ENCODE data around the gene CACNA1G.

Gene CACNA1G

GRCh38 chr17:50645748-50646682 lies 85.5 kb downstream of the CACNA1G start:
- no peak overlapping the region for H3K4me3 ChIP-seq (ENCODE audit: low read depth in 1 of 2, low read length in 1 of 2)
- TF ChIP-seq, protein P1, sequence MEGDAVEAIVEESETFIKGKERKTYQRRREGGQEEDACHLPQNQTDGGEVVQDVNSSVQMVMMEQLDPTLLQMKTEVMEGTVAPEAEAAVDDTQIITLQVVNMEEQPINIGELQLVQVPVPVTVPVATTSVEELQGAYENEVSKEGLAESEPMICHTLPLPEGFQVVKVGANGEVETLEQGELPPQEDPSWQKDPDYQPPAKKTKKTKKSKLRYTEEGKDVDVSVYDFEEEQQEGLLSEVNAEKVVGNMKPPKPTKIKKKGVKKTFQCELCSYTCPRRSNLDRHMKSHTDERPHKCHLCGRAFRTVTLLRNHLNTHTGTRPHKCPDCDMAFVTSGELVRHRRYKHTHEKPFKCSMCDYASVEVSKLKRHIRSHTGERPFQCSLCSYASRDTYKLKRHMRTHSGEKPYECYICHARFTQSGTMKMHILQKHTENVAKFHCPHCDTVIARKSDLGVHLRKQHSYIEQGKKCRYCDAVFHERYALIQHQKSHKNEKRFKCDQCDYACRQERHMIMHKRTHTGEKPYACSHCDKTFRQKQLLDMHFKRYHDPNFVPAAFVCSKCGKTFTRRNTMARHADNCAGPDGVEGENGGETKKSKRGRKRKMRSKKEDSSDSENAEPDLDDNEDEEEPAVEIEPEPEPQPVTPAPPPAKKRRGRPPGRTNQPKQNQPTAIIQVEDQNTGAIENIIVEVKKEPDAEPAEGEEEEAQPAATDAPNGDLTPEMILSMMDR (IDR thresholded peaks at IDR 0.05) = no peak
- H3K36me3 ChIP-seq = no peaks in the 10 kb centered on the region
- no peaks in the 10 kb centered on the region for H3K9me3 ChIP-seq
- H3K27ac ChIP-seq = no peak overlapping the region
- no peaks in the 10 kb centered on the region for H3K4me1 ChIP-seq (ENCODE audit: control insufficient read depth in 1 of 2, insufficient read depth in 1 of 2, low read depth in 1 of 2, low read length in 1 of 2)
- H3K27me3 ChIP-seq = peaks cover 7% of the 10 kb centered on the region

DNA sequence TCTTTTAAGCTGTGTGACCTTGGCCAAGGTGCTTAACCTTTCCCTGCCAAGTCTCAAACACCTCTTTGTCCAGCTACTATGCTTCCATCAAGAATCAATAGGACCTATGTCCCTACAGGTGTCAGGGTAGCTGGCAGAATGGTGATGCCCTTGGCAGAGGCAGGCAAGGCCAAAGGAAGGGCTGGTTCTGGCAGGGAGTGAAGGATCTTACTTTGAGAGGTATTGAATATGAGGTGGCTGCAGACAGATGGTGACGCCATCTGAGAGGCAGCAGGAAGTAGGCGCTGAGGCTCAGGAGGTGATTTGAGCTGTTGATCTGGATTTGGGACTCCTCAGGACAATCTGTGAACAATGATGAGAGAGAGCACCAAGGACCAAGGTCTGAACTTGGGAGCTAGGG lies 86.7 kb downstream of the CACNA1G start:
- H3K4me3 ChIP-seq (ENCODE audit: low read depth in 1 of 2, low read length in 1 of 2) = no peak overlapping the region
- H3K36me3 ChIP-seq = no peaks in the 10 kb centered on the region
- TF ChIP-seq, protein P1 (IDR thresholded peaks at IDR 0.05) = no peak
- H3K27ac ChIP-seq = no peak overlapping the region
- H3K27me3 ChIP-seq = peaks cover 7% of the 10 kb centered on the region
- no peaks in the 10 kb centered on the region for H3K9me3 ChIP-seq
- H3K4me1 ChIP-seq (ENCODE audit: control insufficient read depth in 1 of 2, insufficient read depth in 1 of 2, low read depth in 1 of 2, low read length in 1 of 2) = no peaks in the 10 kb centered on the region

- H3K4me1 ChIP-seq (ENCODE audit: control insufficient read depth in 1 of 2, insufficient read depth in 1 of 2, low read depth in 1 of 2, low read length in 1 of 2) = no peaks in the 10 kb centered on the region
- peaks cover 7% of the 10 kb centered on the region for H3K27me3 ChIP-seq
- H3K27ac ChIP-seq = no peak overlapping the region
- no peaks in the 10 kb centered on the region for H3K9me3 ChIP-seq
- TF ChIP-seq, protein P1 (IDR thresholded peaks at IDR 0.05) = no peak
- H3K36me3 ChIP-seq = no peaks in the 10 kb centered on the region
- H3K4me3 ChIP-seq (ENCODE audit: low read depth in 1 of 2, low read length in 1 of 2) = no peak overlapping the region
Measured at GRCh38 chr17:50649042-50649908, 88.8 kb downstream of the CACNA1G start.

GRCh38 chr17:50651661-50652060 lies 91.1 kb downstream of the CACNA1G start:
- peaks cover 7% of the 10 kb centered on the region for H3K27me3 ChIP-seq
- H3K36me3 ChIP-seq = no peaks in the 10 kb centered on the region
- TF ChIP-seq, protein P1 (IDR thresholded peaks at IDR 0.05) = no peak
- H3K9me3 ChIP-seq = no peaks in the 10 kb centered on the region
- no peak overlapping the region for H3K27ac ChIP-seq
- H3K4me3 ChIP-seq (ENCODE audit: low read depth in 1 of 2, low read length in 1 of 2) = no peak overlapping the region
- H3K4me1 ChIP-seq (ENCODE audit: control insufficient read depth in 1 of 2, insufficient read depth in 1 of 2, low read depth in 1 of 2, low read length in 1 of 2) = no peaks in the 10 kb centered on the region

DNA sequence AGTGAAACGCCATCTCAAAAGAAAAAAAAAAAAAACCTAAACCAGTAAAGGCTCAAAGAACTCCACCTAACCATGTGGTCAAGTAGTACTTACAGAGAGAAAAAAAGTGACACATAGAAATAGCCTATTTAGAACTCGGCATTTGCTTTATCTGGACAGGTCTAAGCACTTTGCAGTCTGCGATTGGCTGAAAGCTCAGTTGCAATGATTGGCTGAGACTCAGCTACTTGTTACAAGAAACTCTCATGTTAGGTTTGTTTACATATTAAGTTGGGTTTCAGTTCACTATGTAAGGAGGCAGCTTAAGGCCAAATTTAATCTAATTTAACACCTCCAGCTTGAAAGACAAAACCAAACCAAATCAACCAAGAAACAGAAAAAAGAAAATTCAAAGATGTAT lies 93.2 kb downstream of the CACNA1G start:
- peaks cover 7% of the 10 kb centered on the region for H3K27me3 ChIP-seq
- no peaks in the 10 kb centered on the region for H3K36me3 ChIP-seq
- H3K4me1 ChIP-seq (ENCODE audit: control insufficient read depth in 1 of 2, insufficient read depth in 1 of 2, low read depth in 1 of 2, low read length in 1 of 2) = no peaks in the 10 kb centered on the region
- TF ChIP-seq, protein P1 (IDR thresholded peaks at IDR 0.05) = no peak
- no peak overlapping the region for H3K27ac ChIP-seq
- no peaks in the 10 kb centered on the region for H3K9me3 ChIP-seq
- no peak overlapping the region for H3K4me3 ChIP-seq (ENCODE audit: low read depth in 1 of 2, low read length in 1 of 2)

All from neutrophil (primary cell).